ENCODE measurements around the gene IL19.
A peak's percentile ranks its signal among the peaks of the same experiment; 100 is the strongest.

Gene IL19

DNA sequence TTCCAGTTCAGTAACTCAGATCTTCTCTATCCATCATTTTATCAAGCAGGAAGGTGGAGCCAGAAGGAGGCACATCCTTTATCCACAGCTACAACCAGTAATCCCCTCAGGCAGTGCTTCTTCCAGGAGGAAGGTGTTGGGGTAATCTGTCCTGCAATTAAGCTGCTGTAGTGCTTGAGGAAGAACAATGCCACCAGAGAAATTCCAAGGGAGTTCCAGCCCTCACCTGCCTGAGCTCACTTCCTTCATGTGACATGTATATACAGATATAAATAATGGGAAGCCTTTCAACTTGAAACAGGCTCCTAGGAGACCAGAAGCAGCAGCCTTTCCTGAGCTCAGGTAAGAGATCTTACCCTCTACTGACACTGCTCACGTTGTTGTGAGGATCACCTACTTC lies 92.7 kb downstream of the IL19 start:
- DNase-seq (ENCODE audit: low spot score): no peak

DNA sequence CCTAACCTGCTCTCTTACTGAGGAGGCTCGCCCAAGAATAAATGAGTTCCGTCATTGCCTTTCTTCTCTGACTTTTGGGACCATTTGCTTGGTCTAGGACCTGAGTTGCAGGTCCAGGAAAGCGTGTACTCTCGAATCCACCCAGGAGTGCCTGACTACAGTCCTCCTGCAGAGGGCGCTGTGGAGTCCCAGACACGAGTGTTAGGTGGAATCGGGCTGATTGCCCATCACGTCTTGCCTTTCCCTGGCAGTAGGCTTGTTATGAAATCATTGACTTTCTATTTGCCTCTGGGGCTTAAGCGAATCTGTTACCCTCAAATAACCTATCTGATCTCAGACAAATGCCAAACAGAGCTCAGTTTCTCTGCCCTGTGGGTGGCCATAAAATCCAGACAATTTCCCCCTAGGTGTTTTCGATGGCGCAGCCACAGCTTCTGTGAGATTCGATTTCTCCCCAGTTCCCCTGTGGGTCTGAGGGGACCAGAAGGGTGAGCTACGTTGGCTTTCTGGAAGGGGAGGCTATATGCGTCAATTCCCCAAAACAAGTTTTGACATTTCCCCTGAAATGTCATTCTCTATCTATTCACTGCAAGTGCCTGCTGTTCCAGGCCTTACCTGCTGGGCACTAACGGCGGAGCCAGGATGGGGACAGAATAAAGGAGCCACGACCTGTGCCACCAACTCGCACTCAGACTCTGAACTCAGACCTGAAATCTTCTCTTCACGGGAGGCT lies 94.5 kb downstream of the IL19 start, which contains the start of gene IL20:
Gene IL20, plus strand, starts transcription at position 685 of the 733 bp plus-strand sequence. CDS start 230 bp downstream, outside the sequence.
- peak; percentile 76 for DNase-seq (ENCODE audit: low spot score)

DNA sequence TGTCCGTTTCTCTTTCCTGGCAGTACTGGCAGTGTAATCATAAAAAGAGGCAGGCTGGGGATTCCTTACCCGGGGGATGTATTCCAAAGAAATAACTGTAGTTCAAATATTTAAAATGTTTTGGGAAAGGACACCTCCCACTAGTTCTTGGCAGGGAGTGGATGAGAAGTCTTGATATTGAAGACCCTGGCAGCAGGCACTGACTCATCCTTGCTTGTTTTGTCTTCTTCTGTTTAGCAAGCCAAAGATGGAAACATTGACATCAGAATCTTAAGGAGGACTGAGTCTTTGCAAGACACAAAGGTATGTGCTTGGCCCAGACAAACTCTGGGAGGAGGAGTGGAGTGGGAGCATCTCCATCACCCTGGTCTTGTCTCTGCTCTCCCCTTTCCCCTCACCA lies 95.5 kb downstream of the IL19 start:
- DNase-seq (ENCODE audit: low spot score): peak; percentile 43

DNA sequence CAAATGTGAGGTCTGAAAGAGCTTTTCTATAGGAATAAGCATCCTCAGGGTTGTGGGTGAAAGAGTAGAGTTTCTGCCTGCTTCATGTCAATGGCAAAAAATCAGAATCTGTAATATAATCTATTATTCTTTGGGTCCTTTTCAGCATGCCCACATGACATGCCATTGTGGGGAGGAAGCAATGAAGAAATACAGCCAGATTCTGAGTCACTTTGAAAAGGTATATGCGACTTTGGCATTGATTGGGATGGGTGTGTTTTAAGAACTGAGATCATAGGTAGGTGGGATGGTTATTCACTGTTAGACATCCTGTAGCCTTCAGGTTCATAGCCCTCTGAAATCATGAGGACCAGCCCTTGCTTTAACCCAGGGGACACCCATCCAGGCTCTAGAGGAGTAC lies 96.7 kb downstream of the IL19 start:
- DNase-seq (ENCODE audit: low spot score): no peak

DNA sequence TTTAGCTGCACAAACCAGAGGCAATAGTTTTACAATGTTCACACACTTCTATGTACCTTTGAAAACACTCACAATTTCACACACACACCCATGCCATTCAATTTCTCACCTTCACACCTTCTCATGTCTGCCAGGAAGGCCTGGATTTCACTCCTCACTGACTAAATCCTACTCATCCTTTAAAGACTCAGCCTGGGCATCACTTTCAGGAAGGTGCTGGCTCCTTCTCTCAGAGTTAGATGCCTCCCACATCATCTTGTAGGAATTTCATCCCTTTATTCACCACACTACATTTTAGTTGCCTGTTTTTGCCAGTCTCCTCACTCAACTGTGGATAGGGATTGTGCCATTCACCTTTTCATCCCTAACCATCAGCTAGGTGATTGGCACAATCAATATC lies 97.1 kb downstream of the IL19 start:
- no peak for DNase-seq (ENCODE audit: low spot score)

DNA sequence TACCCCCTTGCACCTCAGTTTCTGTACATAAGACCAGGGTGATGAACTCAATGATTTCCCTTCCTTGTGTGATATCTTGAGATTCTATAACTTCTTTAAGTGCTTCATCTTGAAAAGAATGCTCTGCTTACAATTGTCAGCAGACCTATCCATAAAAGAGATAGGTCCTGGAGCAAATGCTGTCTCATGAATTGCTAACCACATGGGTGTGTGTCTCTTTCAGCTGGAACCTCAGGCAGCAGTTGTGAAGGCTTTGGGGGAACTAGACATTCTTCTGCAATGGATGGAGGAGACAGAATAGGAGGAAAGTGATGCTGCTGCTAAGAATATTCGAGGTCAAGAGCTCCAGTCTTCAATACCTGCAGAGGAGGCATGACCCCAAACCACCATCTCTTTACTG lies 97.7 kb downstream of the IL19 start:
- no peak for DNase-seq (ENCODE audit: low spot score)

DNA sequence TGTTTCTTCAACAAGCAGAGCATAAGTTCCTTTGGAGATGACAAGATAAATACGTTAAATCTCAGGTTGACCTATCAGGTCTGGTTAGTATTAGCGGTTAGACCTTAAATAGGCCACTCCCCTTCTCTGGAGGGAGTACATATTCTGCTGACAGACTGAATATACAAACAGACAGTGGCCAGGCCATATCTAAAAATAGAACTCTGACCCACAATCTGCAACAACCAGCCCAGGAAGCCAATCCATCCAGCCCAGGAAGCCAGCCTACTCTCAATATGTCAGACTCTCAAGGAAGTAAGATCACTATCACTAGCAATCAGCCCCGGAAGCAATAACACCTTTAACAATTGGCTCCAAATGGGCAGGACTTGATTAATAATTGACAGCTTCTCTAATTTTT lies 101.6 kb downstream of the IL19 start:
- DNase-seq (ENCODE audit: low spot score): no peak

DNA sequence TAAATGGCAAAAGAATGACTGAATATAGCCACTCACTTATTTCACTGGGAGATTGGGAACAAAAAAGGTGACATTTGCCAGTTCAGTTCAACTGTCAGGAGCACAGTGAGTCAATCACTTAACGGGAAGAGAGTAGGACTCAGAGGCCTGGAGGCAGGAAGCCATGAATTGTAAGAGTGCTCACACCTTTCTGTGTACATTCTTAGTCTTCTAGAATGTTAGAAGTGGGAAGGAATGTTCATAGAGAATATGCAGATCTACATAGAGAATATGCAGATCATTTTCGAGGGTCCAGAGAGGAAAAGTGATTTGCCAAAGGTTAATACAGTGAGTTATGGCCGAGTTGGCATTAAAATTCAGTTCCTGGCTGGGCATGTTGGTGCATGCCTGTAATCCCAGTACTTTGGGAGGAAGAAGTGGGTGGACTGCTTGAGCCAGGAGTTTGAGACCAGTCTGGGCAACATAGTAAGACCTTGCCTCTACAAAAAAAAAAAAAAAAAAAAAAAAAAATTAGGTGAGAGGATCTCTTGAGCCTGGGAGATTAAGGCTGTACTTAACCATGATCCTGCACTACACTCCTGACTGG lies 103.1 kb downstream of the IL19 start:
- no peak for DNase-seq (ENCODE audit: low spot score)

DNA sequence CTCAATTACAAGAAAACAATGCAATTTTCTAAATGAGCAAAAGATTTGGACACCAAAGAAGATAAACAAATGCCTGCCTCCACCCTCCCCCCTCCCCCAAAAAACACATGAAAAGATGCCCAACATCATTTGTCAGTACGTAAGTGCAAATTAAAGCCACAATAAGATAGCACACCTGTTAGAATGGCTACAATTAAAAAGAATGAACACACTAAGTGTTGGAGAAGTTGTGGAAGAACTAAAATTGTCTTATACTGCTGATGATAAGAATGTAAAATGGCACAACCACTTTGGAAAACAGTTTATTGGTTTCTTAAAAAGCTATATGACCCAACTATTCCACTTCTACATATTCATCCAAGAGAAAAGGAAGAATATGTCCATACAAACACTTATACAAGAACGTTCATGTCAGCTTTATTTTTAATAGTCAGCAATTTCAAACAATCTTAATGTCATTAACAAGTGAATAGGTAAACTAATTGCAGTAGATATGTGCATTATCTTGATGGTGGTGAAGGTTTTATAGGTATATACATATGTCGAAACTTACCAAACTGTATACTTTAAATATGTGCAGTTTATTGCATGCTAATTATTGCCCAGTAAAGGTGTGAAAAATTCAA lies 105.3 kb downstream of the IL19 start:
- DNase-seq (ENCODE audit: low spot score): no peak

DNA sequence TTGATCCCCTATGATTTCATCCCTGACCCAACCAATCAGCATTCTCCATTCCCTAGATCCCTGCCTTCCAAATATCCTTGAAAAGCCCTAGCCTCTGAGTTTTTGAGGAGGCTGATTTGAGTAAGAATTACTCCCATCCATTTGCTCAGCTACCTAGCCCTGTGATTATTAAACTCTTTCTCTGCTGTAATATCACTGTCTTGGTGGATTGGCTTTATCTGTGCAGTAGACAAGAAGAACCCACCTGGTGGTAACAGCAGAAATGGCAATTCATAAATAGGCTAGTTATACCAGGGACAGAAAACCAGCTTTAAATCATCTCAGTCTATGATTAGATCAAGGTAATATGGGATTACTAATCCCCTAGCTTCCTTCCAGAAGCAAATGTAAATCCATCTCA lies 107.9 kb downstream of the IL19 start:
- DNase-seq (ENCODE audit: low spot score): no peak

DNA sequence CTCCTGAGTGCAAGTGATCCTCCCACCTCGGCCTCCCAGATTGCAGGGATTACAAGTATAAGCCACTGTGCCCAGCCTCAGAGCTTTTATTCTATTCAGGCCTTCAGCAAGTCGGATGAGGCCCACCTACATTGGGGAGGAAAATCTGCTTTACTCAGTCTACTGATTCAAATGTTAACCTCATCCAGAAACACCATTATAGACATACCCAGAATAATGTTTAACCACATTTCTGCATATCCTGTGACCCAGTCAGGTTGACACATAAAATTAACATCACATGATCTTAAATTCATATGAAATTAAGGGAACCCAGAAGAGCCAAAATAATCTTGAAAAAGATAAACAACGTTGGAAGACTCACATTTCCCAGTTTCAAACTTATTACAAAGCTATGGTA lies 109.7 kb downstream of the IL19 start:
- no peak for DNase-seq (ENCODE audit: low spot score)

DNA sequence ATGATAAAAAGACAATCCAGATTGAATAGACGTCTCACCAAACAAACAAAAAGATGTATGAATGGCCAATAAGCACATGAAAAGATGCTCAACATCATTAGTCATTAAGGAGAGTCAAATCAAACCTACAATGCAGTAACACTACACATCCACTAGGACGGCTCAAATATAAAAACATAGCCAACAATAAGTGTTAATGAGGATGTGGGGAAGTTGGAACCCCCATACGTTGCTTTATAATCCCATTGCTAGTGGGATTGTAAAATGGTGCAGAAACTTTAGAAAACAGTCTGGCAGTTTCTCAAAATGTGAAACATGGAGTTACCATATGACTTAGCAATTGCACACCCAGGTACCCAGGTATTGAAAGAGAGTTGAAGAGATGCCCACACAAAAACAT lies 112.0 kb downstream of the IL19 start:
- DNase-seq (ENCODE audit: low spot score): no peak

DNA sequence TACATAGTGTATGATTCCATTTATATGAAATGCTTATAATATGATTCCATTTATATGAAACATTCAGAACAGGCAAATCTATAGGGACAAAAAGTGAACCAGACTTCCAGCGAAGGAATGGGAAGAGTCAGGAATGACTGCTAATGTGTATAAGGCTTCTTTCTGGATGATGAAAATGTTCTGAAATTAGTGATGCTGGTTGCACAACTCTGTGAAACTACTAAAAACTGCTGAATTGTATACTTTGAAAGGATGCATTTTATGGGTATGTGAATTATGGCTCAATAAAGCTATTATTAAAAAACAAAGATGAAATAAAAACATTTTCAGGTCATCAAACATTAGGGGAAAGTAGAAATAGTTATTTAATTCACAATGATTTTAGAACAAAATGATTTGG lies 112.6 kb downstream of the IL19 start:
- DNase-seq (ENCODE audit: low spot score): no peak

DNA sequence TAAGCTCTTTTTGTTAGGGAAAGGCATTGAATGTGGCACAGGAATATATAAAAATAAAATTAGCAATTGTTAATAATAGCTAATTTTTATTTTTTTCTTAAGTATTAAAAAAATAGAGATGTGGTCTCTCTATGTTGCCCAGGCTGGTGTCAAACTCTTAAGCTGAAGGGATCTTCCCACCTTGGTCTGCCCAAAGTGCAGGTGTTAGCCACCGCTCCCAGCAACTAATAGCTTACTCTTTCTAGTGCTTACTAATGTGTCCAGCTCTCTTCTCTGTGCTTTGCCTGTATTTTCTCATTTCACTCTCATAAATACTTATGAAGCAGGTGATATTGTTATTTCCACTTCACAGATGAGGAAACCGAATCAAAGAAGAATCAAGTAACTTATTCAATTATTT lies 113.3 kb downstream of the IL19 start:
- DNase-seq (ENCODE audit: low spot score): no peak

DNA sequence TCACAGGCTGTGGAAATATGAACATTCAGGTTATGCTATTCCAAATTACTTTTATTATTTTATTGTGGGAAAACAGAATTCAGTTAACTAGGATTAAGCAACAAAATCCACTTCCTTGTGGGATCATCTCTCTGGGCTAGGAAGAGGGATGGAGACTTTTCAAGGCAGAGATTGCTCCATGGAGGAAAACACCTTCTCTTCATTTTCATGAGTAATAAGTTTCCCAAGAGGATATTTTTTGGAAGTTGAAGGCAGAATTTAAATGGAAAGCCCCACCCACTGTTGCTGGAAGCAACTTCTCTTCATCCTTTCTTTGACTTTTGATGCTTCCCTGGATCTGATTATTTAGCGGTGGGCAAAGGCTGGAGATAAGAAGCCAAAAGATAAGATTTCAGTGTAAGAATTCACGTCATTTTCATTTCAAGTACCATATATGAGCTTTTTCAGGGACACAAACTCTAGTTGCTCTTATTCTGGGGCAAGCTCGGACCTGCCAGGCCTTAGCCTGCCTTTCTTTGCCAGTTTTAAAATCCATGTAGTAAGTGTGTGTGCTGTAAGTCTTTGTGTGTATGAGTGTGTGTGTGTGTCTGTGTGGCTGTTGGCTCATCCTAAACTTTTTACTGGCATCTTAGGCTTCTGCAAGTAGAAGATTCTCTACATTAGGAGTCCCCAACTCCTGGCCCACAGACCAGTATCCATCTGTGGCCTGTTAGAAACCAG lies 114.9 kb downstream of the IL19 start:
- DNase-seq (ENCODE audit: low spot score): no peak

DNA sequence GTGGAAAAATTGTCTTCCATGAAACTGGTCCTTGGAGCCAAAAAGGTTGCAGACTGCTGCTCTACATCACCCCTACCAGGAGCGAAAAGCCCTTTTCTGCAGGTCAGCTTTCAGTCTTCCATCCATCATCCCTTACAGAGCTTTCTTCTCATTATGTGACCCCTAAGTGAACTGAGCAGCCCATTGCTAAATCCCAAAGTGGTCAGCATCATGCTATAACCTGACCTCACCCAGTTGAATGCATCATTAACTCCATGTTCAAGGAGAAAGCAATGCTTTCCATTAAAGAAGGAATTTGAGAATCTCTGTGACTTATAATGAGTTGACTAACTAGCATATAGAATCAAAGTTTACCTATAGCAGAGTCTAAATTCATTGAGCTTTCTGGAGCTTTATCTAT lies 116.3 kb downstream of the IL19 start:
- DNase-seq (ENCODE audit: low spot score): no peak

DNA sequence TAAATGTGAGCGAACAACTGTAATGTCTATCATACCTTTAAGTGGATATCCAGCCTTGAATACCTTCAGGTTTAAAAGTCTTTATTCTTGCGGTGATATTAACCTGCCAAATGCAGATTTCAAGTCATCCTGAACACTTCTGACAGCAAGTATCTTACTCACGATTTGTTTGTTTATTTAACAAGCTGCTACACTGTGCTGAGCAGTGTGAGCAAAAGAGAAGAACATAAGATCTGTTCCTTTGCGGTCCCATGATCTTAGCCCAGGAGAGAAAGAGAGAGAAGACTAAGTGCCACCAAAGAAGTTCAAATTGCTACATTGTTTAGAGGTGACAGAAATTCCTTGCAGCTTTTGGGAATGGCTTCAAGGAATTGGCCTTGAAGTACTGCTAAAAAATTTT lies 117.1 kb downstream of the IL19 start:
- no peak for DNase-seq (ENCODE audit: low spot score)

DNA sequence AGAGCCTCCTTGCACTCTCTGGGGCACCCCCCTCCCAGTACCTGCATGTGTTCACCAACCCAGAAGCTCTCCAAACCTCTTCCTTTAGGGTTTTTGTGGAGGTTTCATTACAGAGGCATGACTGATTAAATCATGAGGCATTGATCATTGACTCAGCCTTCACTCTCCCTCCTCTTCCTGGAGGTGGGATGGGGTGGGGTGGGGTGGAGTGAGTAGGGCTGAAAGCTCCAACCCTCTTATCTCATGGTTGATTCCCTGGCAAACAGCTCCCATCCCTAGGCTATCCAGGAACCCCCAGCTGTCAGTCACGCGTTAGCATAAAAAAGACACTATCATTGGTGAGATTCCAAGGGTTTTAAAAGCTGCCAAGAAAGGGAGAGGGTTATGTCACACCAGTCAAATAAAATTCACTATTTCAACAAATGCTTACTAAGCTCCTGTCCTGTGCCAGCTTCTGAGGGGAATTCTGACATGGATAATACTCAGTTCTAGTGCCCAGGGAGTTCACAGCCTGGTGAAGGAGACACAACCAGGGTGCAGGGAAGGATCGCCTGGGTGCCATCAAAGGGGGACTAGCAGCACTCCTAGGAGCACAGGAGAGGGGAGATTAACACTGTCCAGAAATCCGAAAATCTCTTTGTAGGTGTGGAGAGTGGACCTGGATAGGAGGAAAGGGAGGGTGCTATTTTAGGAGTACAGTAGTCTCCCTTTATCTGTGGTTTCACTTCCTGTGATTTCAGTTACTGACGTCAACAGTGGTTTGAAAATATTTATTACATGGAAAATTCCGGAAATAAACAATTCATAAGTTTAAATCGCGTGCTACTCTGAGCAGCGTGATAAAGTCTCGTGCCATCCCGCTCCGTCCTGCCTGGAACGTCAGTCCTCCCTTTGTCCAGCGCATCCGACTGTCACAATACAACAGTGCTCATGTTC lies 119.8 kb downstream of the IL19 start:
- DNase-seq (ENCODE audit: low spot score): peak; percentile 45

DNA sequence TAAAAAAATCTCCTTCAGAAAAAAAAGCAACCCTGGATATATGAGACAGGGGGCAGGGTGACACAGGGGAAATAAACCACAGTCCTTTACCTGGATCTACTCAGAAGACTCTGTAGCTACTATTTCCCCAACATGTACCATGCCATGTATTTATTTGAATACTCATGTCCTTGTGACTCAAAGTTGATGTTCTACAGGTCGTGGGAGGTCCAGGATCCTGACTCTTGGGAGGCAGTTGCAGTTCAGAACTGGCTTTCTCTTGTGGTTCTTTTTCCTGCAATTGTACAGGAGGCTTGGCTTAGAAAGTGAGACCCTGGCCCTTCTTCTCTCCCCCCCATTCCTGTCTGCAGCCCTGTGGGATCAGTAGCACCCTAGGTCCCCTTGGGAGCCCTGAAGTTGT lies 120.8 kb downstream of the IL19 start:
- no peak for DNase-seq (ENCODE audit: low spot score)

All from AG08395 (cell line).